Measurements from ENCODE around the gene PRKCA.

PRKCA gene

GRCh38 chr17:66273586-66273848, 28.9 kb upstream of the PRKCA start:
- H3K9ac ChIP-seq (ENCODE audit: low read length) = no peak overlapping the region
- H3K4me3 ChIP-seq (ENCODE audit: low read length) = no peak overlapping the region
- no peaks in the 10 kb centered on the region for H3K36me3 ChIP-seq (ENCODE audit: control insufficient read depth, insufficient read depth, low read length)
- H3K27me3 ChIP-seq (ENCODE audit: control insufficient read depth, insufficient read depth, low read length) = no peaks in the 10 kb centered on the region
- H3K4me1 ChIP-seq (ENCODE audit: control insufficient read depth, insufficient read depth, low read length) = no peaks in the 10 kb centered on the region
- H3K9me3 ChIP-seq (ENCODE audit: control insufficient read depth, low read length) = no peaks in the 10 kb centered on the region

GRCh38 chr17:66275651-66276050, 26.8 kb upstream of the PRKCA start:
- no peaks in the 10 kb centered on the region for H3K4me1 ChIP-seq (ENCODE audit: control insufficient read depth, insufficient read depth, low read length)
- no peak overlapping the region for H3K9ac ChIP-seq (ENCODE audit: low read length)
- H3K9me3 ChIP-seq (ENCODE audit: control insufficient read depth, low read length) = no peaks in the 10 kb centered on the region
- H3K4me3 ChIP-seq (ENCODE audit: low read length) = no peak overlapping the region
- H3K27me3 ChIP-seq (ENCODE audit: control insufficient read depth, insufficient read depth, low read length) = no peaks in the 10 kb centered on the region
- H3K36me3 ChIP-seq (ENCODE audit: control insufficient read depth, insufficient read depth, low read length) = no peaks in the 10 kb centered on the region

GRCh38 chr17:66276328-66276937, 26.0 kb upstream of the PRKCA start:
- Histone ChIP-seq H3K27me3 (ENCODE audit: control insufficient read depth, insufficient read depth, low read length) (no peaks in the 10 kb centered on the region), H3K9ac (ENCODE audit: low read length) (no peak overlapping the region), H3K4me1 (ENCODE audit: control insufficient read depth, insufficient read depth, low read length) (no peaks in the 10 kb centered on the region), H3K36me3 (ENCODE audit: control insufficient read depth, insufficient read depth, low read length) (no peaks in the 10 kb centered on the region), H3K4me3 (ENCODE audit: low read length) (no peak overlapping the region), H3K9me3 (ENCODE audit: control insufficient read depth, low read length) (no peaks in the 10 kb centered on the region)

- no peaks in the 10 kb centered on the region for H3K4me1 ChIP-seq (ENCODE audit: control insufficient read depth, insufficient read depth, low read length)
- H3K9ac ChIP-seq (ENCODE audit: low read length) = no peak overlapping the region
Observed at GRCh38 chr17:66277191-66277590, 25.2 kb upstream of the PRKCA start.

GRCh38 chr17:66281661-66282369, 20.6 kb upstream of the PRKCA start:
- no peak overlapping the region for H3K9ac ChIP-seq (ENCODE audit: low read length)
- no peak overlapping the region for H3K4me3 ChIP-seq (ENCODE audit: low read length)
- no peaks in the 10 kb centered on the region for H3K27me3 ChIP-seq (ENCODE audit: control insufficient read depth, insufficient read depth, low read length)
- no peaks in the 10 kb centered on the region for H3K4me1 ChIP-seq (ENCODE audit: control insufficient read depth, insufficient read depth, low read length)
- H3K36me3 ChIP-seq (ENCODE audit: control insufficient read depth, insufficient read depth, low read length) = no peaks in the 10 kb centered on the region
- H3K9me3 ChIP-seq (ENCODE audit: control insufficient read depth, low read length) = no peaks in the 10 kb centered on the region

More at GRCh38 chr17:66277191-66277590, 25.2 kb upstream of the PRKCA start:
- no peak overlapping the region for H3K4me3 ChIP-seq (ENCODE audit: low read length)
- no peaks in the 10 kb centered on the region for H3K27me3 ChIP-seq (ENCODE audit: control insufficient read depth, insufficient read depth, low read length)
- no peaks in the 10 kb centered on the region for H3K36me3 ChIP-seq (ENCODE audit: control insufficient read depth, insufficient read depth, low read length)
- H3K9me3 ChIP-seq (ENCODE audit: control insufficient read depth, low read length) = no peaks in the 10 kb centered on the region

- no peaks in the 10 kb centered on the region for H3K27me3 ChIP-seq (ENCODE audit: control insufficient read depth, insufficient read depth, low read length)
- no peak overlapping the region for H3K4me3 ChIP-seq (ENCODE audit: low read length)
- H3K4me1 ChIP-seq (ENCODE audit: control insufficient read depth, insufficient read depth, low read length) = peaks cover 4% of the 10 kb centered on the region
- no peak overlapping the region for H3K9ac ChIP-seq (ENCODE audit: low read length)
- no peaks in the 10 kb centered on the region for H3K36me3 ChIP-seq (ENCODE audit: control insufficient read depth, insufficient read depth, low read length)
- H3K9me3 ChIP-seq (ENCODE audit: control insufficient read depth, low read length) = no peaks in the 10 kb centered on the region
Observed at GRCh38 chr17:66283296-66283934, 19.0 kb upstream of the PRKCA start.

GRCh38 chr17:66283971-66284370, 18.4 kb upstream of the PRKCA start:
- H3K4me3 ChIP-seq (ENCODE audit: low read length) = no peak overlapping the region
- H3K9me3 ChIP-seq (ENCODE audit: control insufficient read depth, low read length) = no peaks in the 10 kb centered on the region
- no peak overlapping the region for H3K9ac ChIP-seq (ENCODE audit: low read length)
- H3K4me1 ChIP-seq (ENCODE audit: control insufficient read depth, insufficient read depth, low read length) = peaks cover 4% of the 10 kb centered on the region
- H3K36me3 ChIP-seq (ENCODE audit: control insufficient read depth, insufficient read depth, low read length) = no peaks in the 10 kb centered on the region
- H3K27me3 ChIP-seq (ENCODE audit: control insufficient read depth, insufficient read depth, low read length) = no peaks in the 10 kb centered on the region

GRCh38 chr17:66285149-66285548, 17.3 kb upstream of the PRKCA start:
- Histone ChIP-seq H3K27me3 (ENCODE audit: control insufficient read depth, insufficient read depth, low read length) (no peaks in the 10 kb centered on the region), H3K36me3 (ENCODE audit: control insufficient read depth, insufficient read depth, low read length) (no peaks in the 10 kb centered on the region), H3K4me3 (ENCODE audit: low read length) (no peak overlapping the region), H3K9ac (ENCODE audit: low read length) (no peak overlapping the region), H3K9me3 (ENCODE audit: control insufficient read depth, low read length) (no peaks in the 10 kb centered on the region), H3K4me1 (ENCODE audit: control insufficient read depth, insufficient read depth, low read length) (peaks cover 4% of the 10 kb centered on the region)

- H3K9me3 ChIP-seq (ENCODE audit: control insufficient read depth, low read length) = no peaks in the 10 kb centered on the region
- H3K4me1 ChIP-seq (ENCODE audit: control insufficient read depth, insufficient read depth, low read length) = peaks cover 4% of the 10 kb centered on the region
- H3K36me3 ChIP-seq (ENCODE audit: control insufficient read depth, insufficient read depth, low read length) = no peaks in the 10 kb centered on the region
- no peak overlapping the region for H3K9ac ChIP-seq (ENCODE audit: low read length)
- no peaks in the 10 kb centered on the region for H3K27me3 ChIP-seq (ENCODE audit: control insufficient read depth, insufficient read depth, low read length)
- H3K4me3 ChIP-seq (ENCODE audit: low read length) = no peak overlapping the region
Observed at GRCh38 chr17:66287911-66288310, 14.5 kb upstream of the PRKCA start.

- Histone ChIP-seq H3K36me3 (ENCODE audit: control insufficient read depth, insufficient read depth, low read length) (no peaks in the 10 kb centered on the region), H3K9me3 (ENCODE audit: control insufficient read depth, low read length) (no peaks in the 10 kb centered on the region), H3K9ac (ENCODE audit: low read length) (no peak overlapping the region)
Observed at GRCh38 chr17:66290101-66290722, 12.2 kb upstream of the PRKCA start.

GRCh38 chr17:66292353-66292752, 10.1 kb upstream of the PRKCA start:
- H3K4me3 ChIP-seq (ENCODE audit: low read length) = no peak overlapping the region
- H3K9ac ChIP-seq (ENCODE audit: low read length) = no peak overlapping the region
- no peaks in the 10 kb centered on the region for H3K27me3 ChIP-seq (ENCODE audit: control insufficient read depth, insufficient read depth, low read length)
- no peaks in the 10 kb centered on the region for H3K36me3 ChIP-seq (ENCODE audit: control insufficient read depth, insufficient read depth, low read length)
- H3K4me1 ChIP-seq (ENCODE audit: control insufficient read depth, insufficient read depth, low read length) = peaks cover 4% of the 10 kb centered on the region
- H3K9me3 ChIP-seq (ENCODE audit: control insufficient read depth, low read length) = no peaks in the 10 kb centered on the region

More at GRCh38 chr17:66290101-66290722, 12.2 kb upstream of the PRKCA start:
- Histone ChIP-seq H3K4me1 (ENCODE audit: control insufficient read depth, insufficient read depth, low read length) (peaks cover 4% of the 10 kb centered on the region), H3K4me3 (ENCODE audit: low read length) (no peak overlapping the region), H3K27me3 (ENCODE audit: control insufficient read depth, insufficient read depth, low read length) (no peaks in the 10 kb centered on the region)

- Histone ChIP-seq H3K27me3 (ENCODE audit: control insufficient read depth, insufficient read depth, low read length) (no peaks in the 10 kb centered on the region), H3K9me3 (ENCODE audit: control insufficient read depth, low read length) (no peaks in the 10 kb centered on the region), H3K9ac (ENCODE audit: low read length) (no peak overlapping the region), H3K36me3 (ENCODE audit: control insufficient read depth, insufficient read depth, low read length) (no peaks in the 10 kb centered on the region), H3K4me1 (ENCODE audit: control insufficient read depth, insufficient read depth, low read length) (peaks cover 1% of the 10 kb centered on the region), H3K4me3 (ENCODE audit: low read length) (no peak overlapping the region)
Observed at GRCh38 chr17:66296289-66296725, 6.1 kb upstream of the PRKCA start.

Data from mucosa of stomach (tissue), 1 donor.